ENCODE measurements around the gene GPD1L.

- TF ChIP-seq, protein P1, sequence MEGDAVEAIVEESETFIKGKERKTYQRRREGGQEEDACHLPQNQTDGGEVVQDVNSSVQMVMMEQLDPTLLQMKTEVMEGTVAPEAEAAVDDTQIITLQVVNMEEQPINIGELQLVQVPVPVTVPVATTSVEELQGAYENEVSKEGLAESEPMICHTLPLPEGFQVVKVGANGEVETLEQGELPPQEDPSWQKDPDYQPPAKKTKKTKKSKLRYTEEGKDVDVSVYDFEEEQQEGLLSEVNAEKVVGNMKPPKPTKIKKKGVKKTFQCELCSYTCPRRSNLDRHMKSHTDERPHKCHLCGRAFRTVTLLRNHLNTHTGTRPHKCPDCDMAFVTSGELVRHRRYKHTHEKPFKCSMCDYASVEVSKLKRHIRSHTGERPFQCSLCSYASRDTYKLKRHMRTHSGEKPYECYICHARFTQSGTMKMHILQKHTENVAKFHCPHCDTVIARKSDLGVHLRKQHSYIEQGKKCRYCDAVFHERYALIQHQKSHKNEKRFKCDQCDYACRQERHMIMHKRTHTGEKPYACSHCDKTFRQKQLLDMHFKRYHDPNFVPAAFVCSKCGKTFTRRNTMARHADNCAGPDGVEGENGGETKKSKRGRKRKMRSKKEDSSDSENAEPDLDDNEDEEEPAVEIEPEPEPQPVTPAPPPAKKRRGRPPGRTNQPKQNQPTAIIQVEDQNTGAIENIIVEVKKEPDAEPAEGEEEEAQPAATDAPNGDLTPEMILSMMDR (optimal IDR thresholded peaks at IDR 0.05 in 1 of 3, IDR thresholded peaks at IDR 0.05 in 1 of 3, conservative IDR thresholded peaks at IDR 0.05 in 1 of 3; ENCODE audit: extremely low read depth in 1 of 3, insufficient read depth in 2 of 3, low read length in 3 of 3), result no peak
- no peak for TF ChIP-seq EZH2 (IDR thresholded peaks at IDR 0.05; ENCODE audit: low read length)
These were observed 94.8 kb downstream of the GPD1L start for GRCh38 chr3:32200992-32201758.

Data from keratinocyte (primary cell).